ENCODE results near the gene TICRR.

- TF ChIP-seq, protein P1, sequence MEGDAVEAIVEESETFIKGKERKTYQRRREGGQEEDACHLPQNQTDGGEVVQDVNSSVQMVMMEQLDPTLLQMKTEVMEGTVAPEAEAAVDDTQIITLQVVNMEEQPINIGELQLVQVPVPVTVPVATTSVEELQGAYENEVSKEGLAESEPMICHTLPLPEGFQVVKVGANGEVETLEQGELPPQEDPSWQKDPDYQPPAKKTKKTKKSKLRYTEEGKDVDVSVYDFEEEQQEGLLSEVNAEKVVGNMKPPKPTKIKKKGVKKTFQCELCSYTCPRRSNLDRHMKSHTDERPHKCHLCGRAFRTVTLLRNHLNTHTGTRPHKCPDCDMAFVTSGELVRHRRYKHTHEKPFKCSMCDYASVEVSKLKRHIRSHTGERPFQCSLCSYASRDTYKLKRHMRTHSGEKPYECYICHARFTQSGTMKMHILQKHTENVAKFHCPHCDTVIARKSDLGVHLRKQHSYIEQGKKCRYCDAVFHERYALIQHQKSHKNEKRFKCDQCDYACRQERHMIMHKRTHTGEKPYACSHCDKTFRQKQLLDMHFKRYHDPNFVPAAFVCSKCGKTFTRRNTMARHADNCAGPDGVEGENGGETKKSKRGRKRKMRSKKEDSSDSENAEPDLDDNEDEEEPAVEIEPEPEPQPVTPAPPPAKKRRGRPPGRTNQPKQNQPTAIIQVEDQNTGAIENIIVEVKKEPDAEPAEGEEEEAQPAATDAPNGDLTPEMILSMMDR (IDR thresholded peaks at IDR 0.05): no peak
- TF ChIP-seq TCF7L2 (IDR thresholded peaks at IDR 0.05; ENCODE audit: low read depth, low read length) (no peak), REST (IDR thresholded peaks at IDR 0.05; ENCODE audit: insufficient read depth in 1 of 2, low read depth in 2 of 2, low read length in 1 of 2) (no peak), POLR2AphosphoS5 (IDR thresholded peaks at IDR 0.05; ENCODE audit: low read depth, low read length) (no peak), SIN3A (IDR thresholded peaks at IDR 0.05; ENCODE audit: borderline replicate concordance, insufficient read depth, low read depth, low read length) (no peak)
Measured at GRCh38 chr15:89526601-89527441, 48.4 kb upstream of the TICRR start.
